Measurements from ENCODE around the gene EIF5A2.
"Not testable (repeated sequence)": the region's sequence is repeated elsewhere in the genome, so short reads cannot be mapped to it uniquely, and the experiment has no call there.

Gene EIF5A2

DNA sequence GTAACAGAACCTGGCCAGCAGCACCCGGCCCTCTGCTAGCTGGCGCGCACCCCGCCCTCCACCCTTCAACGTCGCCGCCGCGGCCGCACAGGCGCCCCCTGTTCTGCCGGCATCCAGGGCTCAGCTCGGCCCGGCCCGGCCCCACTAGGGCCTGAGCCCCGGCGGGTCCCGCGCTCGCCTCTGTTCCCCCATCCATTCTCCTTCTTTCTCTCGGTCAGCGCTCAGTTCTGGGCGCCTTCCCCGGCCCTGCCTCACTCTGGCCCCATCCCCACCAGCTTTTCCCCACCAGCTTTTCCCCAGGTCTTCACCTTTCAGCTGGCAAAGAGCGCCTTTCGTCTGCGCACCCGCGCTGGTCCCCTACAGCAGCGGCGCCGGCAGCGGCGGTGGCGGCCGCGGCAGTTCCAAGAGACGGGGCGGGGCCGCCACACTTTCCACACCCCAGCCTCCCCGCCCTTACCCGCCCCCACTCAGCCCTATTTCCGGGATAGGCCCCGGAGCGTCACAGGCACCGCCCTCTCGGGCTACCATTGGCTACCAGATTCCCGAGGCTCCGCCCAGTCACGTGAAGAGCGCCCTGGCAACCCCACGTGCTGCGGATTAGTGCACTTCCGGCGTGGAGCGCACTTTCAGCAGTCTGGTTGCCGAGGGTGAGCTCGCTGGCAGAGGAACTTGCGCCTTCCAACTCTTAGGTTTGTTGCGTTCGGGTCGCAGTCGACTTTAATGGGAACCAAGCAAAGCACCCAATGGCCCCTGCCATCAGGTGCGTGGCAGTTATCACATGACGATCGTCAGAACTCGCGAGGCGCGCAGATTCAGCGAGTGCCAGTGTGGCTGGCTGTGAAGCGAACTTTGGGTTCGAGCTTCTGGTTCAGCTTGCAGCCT is at the start of gene EIF5A2:
EIF5A2 (minus strand) TSS at position 403 of the 882 bp plus-strand sequence. CDS start 831 bp downstream, outside the sequence.
- peak; percentile 95 for DNase-seq

DNA sequence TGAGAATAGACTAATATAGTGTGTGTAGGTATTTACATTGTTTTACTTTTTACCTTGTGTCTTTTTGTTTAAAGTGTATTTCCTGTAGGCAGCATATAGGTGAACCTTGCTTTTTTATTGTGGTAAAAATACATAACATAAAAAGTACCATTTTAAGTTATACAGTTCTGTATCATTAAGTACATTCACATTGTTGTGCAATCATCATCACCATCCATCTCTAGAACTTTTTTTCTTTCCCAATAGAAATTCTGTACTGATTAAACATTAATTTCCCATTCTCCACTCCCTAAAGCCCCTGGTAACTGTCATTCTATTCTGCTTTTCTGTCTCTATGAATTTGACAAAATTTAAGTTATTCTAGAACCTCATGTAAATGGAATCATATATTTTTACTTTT is 48.2 kb upstream of the EIF5A2 start:
- no peak for DNase-seq

DNA sequence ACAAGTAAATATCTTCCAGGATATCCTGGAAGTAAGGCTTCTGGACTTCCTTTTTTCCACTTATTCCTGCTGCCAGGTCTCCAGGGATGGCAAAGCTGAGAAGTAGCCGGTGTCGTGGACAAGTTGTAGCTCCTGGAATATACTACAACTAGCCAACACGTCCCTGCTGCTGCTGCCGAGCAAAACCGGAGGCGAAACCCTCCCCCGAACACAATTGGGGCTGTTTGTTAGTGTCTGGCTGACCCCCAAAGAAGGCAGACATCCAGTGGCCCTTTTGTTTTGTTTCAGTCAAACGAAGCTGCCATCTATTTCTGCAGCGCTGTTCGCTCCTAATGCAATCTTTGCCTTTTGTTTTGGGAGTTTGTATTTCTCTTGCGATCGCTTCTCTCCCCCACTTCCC is 45.3 kb upstream of the EIF5A2 start:
- no peak for DNase-seq

DNA sequence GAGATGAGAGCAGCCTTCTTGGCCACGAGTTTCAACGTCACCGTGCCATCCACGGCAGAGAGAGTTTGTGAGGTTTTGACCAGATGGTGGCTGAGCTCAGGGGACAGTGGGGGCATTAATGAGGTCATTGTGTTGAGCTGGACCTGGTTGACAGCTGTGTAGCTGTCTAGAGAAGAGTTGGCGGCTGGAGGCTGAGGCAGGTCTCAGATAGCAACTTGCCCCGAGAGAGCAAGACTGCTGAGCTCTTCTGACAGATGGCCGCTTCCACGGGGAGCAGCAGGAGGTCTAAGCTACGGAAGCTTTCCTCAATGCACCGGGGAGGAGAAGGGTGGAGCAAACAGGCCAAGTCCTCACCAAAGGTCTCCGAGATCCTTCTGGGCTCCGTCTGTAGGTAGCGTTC is 44.8 kb upstream of the EIF5A2 start:
- no peak for DNase-seq

DNA sequence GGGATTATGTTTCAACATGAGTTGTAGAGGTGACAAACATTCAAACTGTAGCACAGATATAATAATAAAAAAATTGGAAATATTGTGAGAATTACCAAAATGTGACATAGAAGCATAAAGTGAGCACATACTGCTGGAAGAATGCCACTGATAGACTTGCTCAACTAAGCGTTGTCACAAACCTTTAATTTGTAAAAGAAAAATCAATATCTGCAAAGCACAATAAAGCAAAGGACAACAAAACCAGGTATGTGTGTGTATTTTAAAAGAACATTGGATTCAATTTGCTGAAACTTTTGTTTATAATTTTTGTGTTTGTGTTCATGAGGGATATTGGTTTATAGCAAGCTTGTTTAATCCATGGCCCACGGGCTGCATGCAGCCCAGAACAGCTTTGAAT is 40.8 kb upstream of the EIF5A2 start:
- no peak for DNase-seq

DNA sequence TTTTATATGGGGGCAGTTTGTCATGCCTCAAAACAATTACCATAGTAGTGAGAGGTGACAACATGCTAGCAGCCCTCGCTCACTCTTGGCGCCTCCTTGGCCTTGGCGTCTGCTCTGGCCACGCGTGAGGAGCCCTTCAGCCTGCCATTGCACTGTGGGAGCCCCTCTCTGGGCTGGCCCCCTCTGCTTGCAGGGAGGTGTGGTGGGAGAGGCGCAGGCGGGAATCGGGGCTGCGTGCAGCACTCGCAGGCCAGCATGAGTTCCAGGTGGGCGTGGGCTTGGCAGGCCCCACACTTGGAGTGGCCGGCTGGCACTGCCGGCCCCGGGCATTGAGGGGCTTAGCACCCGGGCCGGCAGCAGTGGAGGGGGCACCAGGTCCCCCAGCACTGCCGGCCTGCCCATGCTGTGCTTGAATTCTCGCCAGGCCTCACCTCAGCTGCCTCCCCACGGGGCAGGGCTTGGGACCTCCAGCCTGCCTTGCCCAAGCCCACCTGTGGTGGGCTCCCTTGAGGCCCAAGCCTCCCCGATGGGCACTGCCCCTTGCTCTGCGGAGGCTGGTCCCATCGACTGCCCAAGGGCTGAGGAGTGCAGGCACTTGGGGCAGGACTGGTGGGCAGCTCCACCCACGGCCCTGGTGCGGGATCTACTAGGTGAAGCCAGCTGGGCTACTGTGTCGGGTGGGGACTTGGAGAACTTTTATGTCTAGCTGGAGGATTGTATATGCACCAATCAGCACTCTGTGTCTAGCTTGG is 38.8 kb upstream of the EIF5A2 start:
- DNase-seq: no peak

DNA sequence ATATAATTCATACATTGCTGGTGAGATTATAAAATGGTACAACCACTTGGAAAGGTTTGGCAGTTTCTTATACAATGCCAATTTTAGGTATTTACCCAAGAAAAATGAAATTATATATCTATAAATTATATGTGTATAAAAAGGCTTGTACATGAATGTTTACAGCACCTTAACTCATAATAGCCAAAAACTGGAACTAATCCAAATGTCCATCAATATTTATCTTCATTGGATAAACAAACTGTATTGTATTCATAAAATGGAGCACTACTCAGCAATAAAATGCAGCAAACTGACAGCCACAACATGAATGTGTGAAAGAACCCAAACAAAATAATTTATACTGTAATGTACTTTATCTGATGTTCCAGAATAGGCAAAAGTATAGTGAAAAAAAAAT is 33.6 kb upstream of the EIF5A2 start:
- no peak for DNase-seq

DNA sequence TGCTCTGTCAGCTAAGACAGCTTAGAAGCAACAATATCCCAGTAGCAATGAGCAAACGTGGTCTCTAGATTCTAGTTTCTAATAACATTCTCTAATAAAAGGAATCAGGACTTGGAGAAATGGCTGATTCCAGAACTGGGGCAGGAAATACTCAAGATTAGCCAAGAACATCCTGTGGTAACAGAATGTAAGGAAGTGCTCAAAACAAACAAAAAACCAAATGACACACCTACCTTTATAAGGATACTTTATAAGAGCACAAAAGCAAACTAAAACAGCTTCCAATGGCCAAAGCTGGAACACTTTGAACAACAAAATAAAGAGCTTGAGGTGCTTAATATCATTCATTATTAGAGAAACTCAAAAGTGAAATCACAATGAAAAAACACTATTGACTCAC is 33.1 kb upstream of the EIF5A2 start:
- DNase-seq: no peak

DNA sequence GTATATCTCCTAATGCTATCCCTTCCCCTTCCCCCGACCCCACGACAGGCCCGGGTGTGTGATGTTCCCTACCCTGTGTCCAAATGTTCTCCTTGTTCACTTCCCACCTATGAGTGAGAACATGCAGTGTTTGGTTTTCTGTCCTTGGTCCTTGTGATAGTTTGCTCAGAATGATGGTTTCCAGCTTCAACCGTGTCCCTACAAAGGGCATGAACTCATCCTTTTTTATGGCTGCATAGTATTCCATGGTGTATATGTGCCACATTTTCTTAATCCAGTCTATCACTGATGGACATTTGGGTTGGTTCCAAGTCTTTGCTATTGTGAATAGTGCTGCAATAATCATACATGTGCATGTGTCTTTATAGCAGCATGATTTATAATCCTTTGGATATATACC is 24.6 kb upstream of the EIF5A2 start:
- DNase-seq: not testable (repeated sequence)

DNA sequence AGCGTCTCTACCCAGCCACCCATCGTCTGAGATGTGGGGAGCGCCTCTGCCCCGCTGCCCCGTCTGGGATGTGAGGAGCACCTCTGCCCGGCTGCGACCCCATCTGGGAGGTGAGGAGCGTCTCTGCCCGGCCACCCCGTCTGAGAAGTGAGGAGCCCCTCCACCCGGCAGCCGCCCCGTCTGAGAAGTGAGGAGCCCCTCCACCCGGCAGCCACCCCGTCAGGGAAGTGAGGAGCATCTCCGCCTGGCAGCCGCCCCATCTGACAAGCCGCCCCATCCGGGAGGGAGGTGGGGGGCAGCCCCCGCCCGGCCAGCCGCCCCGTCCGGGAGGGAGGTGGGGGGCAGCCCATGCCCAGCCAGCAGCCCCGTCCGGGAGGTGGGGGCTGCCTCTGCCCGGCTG is 15.1 kb upstream of the EIF5A2 start:
- not testable (repeated sequence) for DNase-seq

DNA sequence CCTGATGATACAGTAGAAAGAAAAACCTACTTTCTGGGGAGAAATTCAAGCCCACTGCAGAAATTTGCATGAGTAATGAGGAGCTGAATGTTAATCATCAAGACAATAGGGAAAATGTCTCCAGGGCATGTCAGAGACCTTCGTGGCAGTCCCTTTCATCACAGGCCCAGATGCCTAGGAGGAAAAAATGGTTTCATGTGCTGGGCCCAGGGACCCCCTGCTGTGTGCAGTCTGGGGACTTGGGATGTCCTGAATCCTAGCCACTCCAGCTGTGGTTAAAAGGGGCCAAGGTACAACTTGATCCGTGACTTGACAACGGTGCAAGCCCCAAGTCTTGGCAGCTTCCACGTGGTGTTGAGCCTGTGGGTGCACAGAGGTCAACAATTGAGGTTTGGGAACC is 10.3 kb upstream of the EIF5A2 start:
- DNase-seq: no peak

DNA sequence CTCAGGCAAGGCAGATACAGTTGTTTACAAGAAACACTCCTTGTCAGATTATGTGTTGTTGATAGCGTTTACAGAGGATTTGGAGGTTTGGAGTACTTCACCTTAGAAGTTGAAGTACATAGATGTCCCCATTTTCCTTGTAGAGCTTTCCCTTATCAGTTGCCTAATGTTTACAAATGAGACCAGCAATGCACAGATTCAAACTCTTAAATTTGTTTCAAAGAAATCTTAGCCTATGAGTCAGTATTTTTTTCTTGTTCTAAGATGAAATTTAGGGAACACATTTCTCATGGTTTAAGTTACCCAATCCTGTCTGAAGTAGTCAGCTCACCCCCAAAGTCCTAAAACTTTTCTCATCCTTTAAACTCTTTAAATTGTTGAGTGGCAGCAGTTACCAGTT is 6.3 kb upstream of the EIF5A2 start:
- no peak for DNase-seq

DNA sequence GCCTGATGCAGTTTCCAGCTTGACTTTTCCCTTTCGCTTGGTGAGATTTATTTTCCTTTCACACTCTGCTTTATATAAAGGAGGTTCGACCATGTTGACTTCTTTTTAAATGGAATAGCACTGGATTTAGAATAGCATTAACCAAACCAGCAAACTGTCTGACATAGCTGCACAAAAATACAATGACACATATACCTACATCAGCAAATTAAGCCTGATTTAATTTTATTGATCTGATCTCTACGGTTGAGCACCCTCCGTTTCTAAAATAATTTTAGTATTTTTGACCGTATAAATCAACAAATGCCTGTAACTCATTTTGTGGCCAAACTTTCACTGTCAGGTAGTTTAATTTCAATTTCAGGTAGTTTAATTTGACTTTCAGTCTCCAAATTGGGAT is 5.8 kb upstream of the EIF5A2 start:
- no peak for DNase-seq

DNA sequence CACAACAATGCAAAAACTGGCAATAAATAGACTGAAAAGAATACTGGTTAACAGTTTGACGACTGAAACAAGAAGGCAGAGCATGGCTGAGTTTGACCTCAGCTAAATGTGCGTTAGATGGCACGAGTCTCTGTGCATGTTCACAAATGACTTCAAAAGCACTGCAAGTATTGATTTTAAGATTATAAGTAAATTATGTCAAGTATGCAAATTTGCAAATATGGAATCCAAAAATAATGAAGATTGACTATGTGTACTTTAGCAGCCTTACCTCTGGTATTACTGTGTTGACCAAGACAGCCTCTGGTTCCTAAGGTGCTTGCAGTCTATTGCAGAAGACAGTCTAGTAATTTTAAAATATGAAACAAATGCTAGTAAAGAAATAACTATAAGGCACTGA is 2.6 kb upstream of the EIF5A2 start:
- no peak for DNase-seq

DNA sequence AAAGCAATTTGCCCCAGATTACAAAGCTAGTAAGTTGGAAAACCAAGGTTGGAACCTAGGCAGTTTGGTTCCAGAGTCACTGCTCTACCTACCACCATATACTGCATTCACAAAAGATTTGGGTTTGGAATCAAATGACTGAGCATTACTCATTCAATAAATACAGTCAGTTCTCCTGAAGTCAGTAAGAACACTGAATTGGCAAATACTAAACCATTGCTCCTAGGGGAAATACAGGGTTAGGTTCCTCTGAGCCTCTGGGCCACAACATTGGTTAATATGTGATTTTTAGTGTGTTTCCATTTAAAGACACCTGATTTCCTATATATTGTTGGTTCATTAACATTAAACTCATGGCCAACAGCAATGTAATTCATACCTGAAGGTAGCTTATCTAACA is 2.1 kb upstream of the EIF5A2 start:
- no peak for DNase-seq

DNA sequence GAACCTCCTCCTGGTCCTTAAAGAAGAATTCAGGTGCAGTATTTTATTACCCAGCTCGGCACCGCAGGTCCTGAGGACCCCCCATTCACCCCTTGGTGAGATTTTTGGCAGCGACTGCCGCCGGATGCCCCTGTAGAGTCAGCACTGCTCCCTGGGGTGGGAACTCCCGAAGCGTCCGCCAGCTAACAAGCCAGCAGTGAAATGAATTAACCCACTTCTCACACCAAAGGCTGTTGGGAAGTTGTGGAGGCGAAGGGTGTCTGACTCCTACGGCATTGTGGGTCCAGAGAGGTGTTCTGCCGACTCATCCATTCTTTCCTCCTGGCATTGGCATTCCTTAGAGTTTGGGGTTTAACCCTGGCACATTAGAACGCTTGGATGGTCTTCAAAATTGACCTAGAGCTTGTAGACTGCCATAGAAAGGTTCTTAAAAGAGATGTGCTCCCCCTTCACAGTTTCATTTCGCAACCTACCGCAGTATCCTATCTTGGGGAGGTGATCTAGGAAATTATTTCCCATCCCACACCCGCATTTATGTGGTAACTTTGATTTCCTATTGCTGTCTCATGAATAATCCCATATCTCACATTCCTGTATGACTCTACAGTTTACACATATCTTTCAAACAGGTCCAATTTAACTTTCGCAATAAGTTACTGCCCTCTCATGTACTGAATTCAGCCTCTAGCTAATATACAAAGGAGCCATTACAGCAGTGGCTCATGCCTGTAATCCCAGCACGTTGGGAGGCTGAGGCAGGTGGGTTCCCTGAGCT is 879 bp upstream of the EIF5A2 start:
- DNase-seq: no peak

DNA sequence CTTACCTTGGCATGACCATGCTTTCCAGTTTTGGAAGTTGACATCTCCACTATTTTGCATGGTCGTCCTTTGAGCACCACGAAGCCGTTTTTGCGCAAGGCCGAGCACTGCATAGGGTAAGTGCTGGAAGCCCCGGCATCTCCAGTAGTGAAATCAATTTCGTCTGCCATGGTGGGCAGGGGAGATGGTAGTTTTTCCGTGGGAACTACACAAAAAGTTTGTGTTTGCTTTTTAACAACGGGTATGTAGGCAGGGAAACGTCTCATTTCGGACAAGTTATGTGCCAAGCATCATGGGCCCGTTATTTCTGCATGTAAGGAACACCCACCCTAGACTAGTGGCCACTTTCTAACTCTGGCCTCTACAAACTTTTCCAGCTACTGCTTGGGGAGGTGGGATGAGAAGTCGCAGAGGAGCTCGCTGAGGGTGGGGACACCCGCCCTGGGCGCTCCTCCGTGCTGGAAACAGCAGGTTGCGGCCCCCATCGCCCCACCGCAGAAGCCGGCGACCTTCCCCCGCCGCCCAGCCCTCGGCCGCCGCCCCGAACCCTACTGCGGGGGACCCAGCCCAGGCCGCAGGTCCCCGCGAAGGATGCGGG is 701 bp downstream of the EIF5A2 start:
- DNase-seq: no peak

DNA sequence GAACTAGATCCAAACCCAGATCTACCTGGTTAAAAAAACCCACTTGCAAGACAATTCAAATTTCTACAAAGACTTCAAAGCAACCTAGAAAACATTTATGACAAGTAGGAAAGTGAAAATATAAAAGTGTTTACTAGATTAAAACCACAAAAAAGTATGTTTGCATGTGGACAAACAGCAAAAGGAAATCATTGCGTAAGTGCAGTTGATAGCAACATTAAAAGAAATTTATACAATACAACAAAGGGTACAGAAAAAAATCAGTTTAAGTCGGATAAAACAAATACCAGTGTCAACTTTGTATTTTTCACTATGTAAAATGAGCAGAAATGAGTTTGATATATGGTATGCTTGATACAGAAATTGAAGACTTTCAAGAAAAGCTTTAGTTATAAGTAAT is 2.6 kb downstream of the EIF5A2 start:
- DNase-seq: no peak

DNA sequence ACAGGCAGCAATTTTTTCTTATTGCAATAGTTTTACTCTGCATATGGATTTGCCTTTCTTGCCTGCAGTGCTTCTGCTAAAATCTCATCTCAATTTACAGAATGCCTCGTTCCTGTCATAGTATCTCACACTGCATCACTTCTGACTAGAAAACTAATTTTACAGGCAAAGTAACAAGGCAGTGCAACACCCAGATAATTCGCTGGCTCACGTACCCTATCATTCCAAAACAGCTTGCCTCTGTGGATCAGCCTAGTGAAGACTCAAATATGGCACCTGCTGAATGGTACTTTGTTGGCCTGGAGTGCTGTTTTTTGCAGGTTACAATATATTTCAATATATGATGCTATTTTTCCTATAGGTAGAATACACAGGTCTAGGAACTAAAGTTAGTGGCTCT is 5.3 kb downstream of the EIF5A2 start:
- no peak for DNase-seq

DNA sequence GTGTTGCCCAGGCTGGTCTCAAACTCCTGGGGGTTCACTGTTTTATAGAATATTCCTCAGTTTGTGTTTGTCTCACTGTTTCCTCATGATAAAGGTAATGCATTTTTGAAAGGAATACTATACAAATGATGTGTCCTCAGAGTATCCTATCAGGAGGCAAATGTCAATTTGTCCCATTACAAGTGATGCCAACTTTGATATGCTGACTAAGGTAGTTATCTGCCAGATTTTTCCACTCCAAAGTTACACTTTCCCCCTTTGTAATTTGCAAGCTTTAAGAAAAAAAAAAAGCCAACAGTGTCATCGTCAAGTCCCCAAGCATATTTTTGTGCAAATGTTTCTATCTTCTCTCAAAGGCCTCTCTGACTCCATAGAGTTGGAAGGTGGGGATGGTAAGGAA is 9.0 kb downstream of the EIF5A2 start:
- DNase-seq: no peak

DNA sequence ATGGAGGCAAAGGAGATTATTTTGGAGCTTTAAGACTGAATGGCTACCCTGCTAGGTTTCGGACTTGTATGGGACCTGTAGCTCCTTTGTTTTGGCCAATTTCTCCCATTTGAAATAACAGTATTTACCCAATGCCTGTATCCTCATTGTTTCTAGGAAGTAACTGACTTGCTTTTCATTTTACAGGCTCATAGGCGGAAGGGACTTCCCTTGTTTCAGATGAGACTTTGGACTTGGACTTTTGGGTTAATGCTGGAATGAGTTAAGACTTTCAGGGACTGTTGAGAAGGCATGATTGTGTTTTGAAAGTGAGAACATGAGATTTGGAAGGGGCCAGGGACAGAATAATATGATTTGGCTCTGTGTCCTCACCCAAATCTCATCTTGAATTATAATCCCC is 10.5 kb downstream of the EIF5A2 start:
- DNase-seq: no peak

DNA sequence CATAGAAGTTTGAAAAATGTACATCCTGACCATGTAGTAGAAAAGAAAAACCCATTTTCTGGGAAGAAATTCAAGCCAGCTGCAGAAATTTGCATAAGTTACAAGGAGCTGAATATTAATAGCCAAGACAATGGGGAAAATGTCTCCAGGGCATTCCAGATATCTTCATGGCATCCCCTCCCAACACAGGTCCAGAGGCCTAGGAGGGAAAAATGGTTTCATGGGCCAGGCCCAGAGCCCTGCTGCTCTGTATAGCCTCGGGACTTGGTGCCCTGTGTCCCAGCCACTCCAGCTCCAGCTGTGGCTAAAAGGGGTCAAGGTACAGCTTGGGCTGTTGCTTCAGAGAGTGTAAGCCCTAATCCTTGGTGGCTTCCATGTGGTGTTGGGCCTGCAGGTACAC is 11.2 kb downstream of the EIF5A2 start:
- DNase-seq: not testable (repeated sequence)

DNA sequence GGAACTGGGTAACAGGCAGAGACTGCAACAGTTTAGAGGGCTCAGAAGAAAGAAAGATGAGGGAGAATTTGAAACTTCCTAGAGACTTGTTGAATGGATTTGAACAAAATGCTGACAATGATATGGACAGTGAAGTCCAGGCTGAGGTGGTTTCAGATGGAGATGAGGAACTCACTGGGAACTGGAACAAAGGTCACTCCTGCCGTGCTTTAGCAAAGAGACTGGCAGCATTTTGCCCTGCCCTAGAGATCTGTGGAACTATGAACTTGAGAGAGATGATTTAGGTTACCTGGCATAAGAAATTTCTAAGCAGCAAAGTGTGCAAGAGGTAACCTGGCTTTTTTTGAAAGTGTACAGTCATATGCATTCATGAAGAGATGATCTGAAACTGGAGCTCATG is 11.7 kb downstream of the EIF5A2 start:
- no peak for DNase-seq

Measured in activated CD8-positive, alpha-beta memory T cell treated with anti-CD3 and anti-CD28 coated beads, Interleukin-2, amount 50 U/mL, for 4 hours (primary cell).